Measurements from ENCODE around the gene KRTAP10-6.
"Not testable (repeated sequence)": the region's sequence is repeated elsewhere in the genome, so short reads cannot be mapped to it uniquely, and the experiment has no call there.

The KRTAP10-6 gene

GRCh38 chr21:44592446-44593311, at the start of gene KRTAP10-6:
TSS of gene KRTAP10-6 (minus strand) at chr21:44592505. CDS start at chr21:44592484, 21 bp downstream.
- in situ Hi-C loops (cut with MboI; ENCODE audit: low sequenced_read_pairs) = no loop called here

GRCh38 chr21:44640761-44641160, 48.5 kb upstream of the KRTAP10-6 start:
- in situ Hi-C loops (cut with MboI; ENCODE audit: low sequenced_read_pairs) = no loop called here

- in situ Hi-C loops (cut with MboI; ENCODE audit: low sequenced_read_pairs) = no loop called here
Measured at GRCh38 chr21:44639331-44639655, 47.0 kb upstream of the KRTAP10-6 start.

GRCh38 chr21:44638506-44639330, 46.4 kb upstream of the KRTAP10-6 start:
- in situ Hi-C loops (cut with MboI; ENCODE audit: low sequenced_read_pairs) = not testable (repeated sequence)

GRCh38 chr21:44637851-44638348, 45.6 kb upstream of the KRTAP10-6 start:
- in situ Hi-C loops (cut with MboI; ENCODE audit: low sequenced_read_pairs) = not testable (repeated sequence)

GRCh38 chr21:44637018-44637850, 44.9 kb upstream of the KRTAP10-6 start, which contains the start of gene KRTAP10-10:
TSS of gene KRTAP10-10 (plus strand) at chr21:44637356. CDS start at chr21:44637418, 62 bp downstream.
- in situ Hi-C loops (cut with MboI; ENCODE audit: low sequenced_read_pairs) = no loop called here

- in situ Hi-C loops (cut with MboI; ENCODE audit: low sequenced_read_pairs) = no loop called here
Measured at GRCh38 chr21:44636209-44637017, 44.1 kb upstream of the KRTAP10-6 start.

- in situ Hi-C loops (cut with MboI; ENCODE audit: low sequenced_read_pairs) = no loop called here
Measured at GRCh38 chr21:44632067-44632466, 39.8 kb upstream of the KRTAP10-6 start.

- in situ Hi-C loops (cut with MboI; ENCODE audit: low sequenced_read_pairs) = no loop called here
Measured at GRCh38 chr21:44630440-44630839, 38.1 kb upstream of the KRTAP10-6 start.

GRCh38 chr21:44628707-44629391, 36.5 kb upstream of the KRTAP10-6 start:
- in situ Hi-C loops (cut with MboI; ENCODE audit: low sequenced_read_pairs) = no loop called here

- in situ Hi-C loops (cut with MboI; ENCODE audit: low sequenced_read_pairs) = not testable (repeated sequence)
Measured at GRCh38 chr21:44627831-44628233, 35.5 kb upstream of the KRTAP10-6 start.

GRCh38 chr21:44627181-44627822, 35.0 kb upstream of the KRTAP10-6 start:
- in situ Hi-C loops (cut with MboI; ENCODE audit: low sequenced_read_pairs) = not testable (repeated sequence)

- in situ Hi-C loops (cut with MboI; ENCODE audit: low sequenced_read_pairs) = no loop called here
Measured at GRCh38 chr21:44626673-44627143, 34.4 kb upstream of the KRTAP10-6 start, which contains the start of gene KRTAP10-9. TSS of gene KRTAP10-9 (plus strand) at chr21:44627093. CDS start at chr21:44627172, 79 bp downstream.

- in situ Hi-C loops (cut with MboI; ENCODE audit: low sequenced_read_pairs) = no loop called here
Measured at GRCh38 chr21:44626262-44626661, 34.0 kb upstream of the KRTAP10-6 start.

- in situ Hi-C loops (cut with MboI; ENCODE audit: low sequenced_read_pairs) = no loop called here
Measured at GRCh38 chr21:44625756-44626155, 33.5 kb upstream of the KRTAP10-6 start.

- in situ Hi-C loops (cut with MboI; ENCODE audit: low sequenced_read_pairs) = no loop called here
Measured at GRCh38 chr21:44623575-44623974, 31.3 kb upstream of the KRTAP10-6 start.

- in situ Hi-C loops (cut with MboI; ENCODE audit: low sequenced_read_pairs) = no loop called here
Measured at GRCh38 chr21:44619886-44620285, 27.6 kb upstream of the KRTAP10-6 start.

GRCh38 chr21:44618909-44619308, 26.6 kb upstream of the KRTAP10-6 start:
- in situ Hi-C loops (cut with MboI; ENCODE audit: low sequenced_read_pairs) = no loop called here

GRCh38 chr21:44618504-44618903, 26.2 kb upstream of the KRTAP10-6 start:
- in situ Hi-C loops (cut with MboI; ENCODE audit: low sequenced_read_pairs) = no loop called here
